22Rv1 (cell line): ENCODE measurements around the gene EFHD2.

Source experiments
- ZFX ChIP-seq: fragments of 450-650 bp; IDR thresholded peaks from 2 replicates; pipeline ENCODE4 v1.6.1; 2017; ENCODE audit warnings: antibody characterized with exemption, borderline replicate concordance
- TF ChIP-seq, protein P1 (sequence below): fragments of 450-650 bp; IDR thresholded peaks from 2 replicates; pipeline ENCODE4 v1.5.1; 2017; ENCODE audit warnings: mild to moderate bottlenecking

DNA sequence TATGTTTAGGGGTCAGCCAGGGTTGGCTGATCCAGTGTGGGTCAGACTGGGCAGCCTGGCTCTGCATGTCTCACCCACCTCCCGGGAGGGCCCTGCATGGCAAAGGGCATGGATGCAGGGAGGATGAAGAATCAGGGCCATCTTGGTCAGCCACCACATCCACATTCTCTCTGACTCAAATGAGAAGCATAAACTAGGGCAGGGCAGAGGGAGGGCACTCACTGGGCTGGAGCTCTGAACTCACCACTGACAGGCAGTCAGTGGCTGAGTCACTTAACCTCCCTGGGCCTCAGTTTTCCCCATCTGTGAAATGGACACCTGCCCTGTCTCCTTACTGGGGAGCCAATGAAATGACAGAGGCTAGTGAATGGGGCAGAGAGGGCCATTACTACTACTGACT, 42.5 kb downstream of the EFHD2 start:
- TF ChIP-seq, protein P1, sequence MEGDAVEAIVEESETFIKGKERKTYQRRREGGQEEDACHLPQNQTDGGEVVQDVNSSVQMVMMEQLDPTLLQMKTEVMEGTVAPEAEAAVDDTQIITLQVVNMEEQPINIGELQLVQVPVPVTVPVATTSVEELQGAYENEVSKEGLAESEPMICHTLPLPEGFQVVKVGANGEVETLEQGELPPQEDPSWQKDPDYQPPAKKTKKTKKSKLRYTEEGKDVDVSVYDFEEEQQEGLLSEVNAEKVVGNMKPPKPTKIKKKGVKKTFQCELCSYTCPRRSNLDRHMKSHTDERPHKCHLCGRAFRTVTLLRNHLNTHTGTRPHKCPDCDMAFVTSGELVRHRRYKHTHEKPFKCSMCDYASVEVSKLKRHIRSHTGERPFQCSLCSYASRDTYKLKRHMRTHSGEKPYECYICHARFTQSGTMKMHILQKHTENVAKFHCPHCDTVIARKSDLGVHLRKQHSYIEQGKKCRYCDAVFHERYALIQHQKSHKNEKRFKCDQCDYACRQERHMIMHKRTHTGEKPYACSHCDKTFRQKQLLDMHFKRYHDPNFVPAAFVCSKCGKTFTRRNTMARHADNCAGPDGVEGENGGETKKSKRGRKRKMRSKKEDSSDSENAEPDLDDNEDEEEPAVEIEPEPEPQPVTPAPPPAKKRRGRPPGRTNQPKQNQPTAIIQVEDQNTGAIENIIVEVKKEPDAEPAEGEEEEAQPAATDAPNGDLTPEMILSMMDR, result no peak
- TF ChIP-seq ZFX, result no peak
